H1 (cell line): ENCODE data around the gene PDCD6IP.

Experiments used
- ATF2 ChIP-seq: IDR thresholded peaks from 2 replicates; pipeline ENCODE4 v1.6.1; 2012; ENCODE audit warnings: low read length, inconsistent platforms
- HDAC6 ChIP-seq: IDR thresholded peaks from one replicate; pipeline ENCODE4 v1.7.1; 2012; ENCODE audit warnings: low read depth, mild to moderate bottlenecking, inconsistent platforms, low read length, moderate library complexity
- POLR2A ChIP-seq, 2 experiments: IDR thresholded peaks; 1 replicate in 1 of 2; 2 replicates in 1 of 2; pipeline ENCODE4 v1.6.1; 2011; ENCODE audit warnings: low read depth in 2 of 2, low read length in 2 of 2, mild to moderate bottlenecking in 2 of 2; ENCODE audit errors: control extremely low read depth in 1 of 2
- SP1 ChIP-seq: IDR thresholded peaks from 2 replicates; pipeline ENCODE4 v1.6.1; 2011; ENCODE audit warnings: low read depth, low read length
- TAF1 ChIP-seq: IDR thresholded peaks from 2 replicates; pipeline ENCODE4 v1.6.1; 2011; ENCODE audit warnings: mild to moderate bottlenecking, low read depth, low read length
- TF ChIP-seq, protein P1 (sequence below), 3 experiments: IDR thresholded peaks; 1 replicate in 2 of 3; 2 replicates in 1 of 3; pipeline versions ENCODE4 v1.5.1 to v1.6.1; 2011; ENCODE audit warnings: low read length in 3 of 3, mild to moderate bottlenecking in 3 of 3, inconsistent platforms in 2 of 3, low read depth in 1 of 3, moderate library complexity in 1 of 3; ENCODE audit not compliant: insufficient read depth in 1 of 3; ENCODE audit errors: control extremely low read depth in 1 of 3

- no peak for TF ChIP-seq HDAC6
- TF ChIP-seq, protein P1, sequence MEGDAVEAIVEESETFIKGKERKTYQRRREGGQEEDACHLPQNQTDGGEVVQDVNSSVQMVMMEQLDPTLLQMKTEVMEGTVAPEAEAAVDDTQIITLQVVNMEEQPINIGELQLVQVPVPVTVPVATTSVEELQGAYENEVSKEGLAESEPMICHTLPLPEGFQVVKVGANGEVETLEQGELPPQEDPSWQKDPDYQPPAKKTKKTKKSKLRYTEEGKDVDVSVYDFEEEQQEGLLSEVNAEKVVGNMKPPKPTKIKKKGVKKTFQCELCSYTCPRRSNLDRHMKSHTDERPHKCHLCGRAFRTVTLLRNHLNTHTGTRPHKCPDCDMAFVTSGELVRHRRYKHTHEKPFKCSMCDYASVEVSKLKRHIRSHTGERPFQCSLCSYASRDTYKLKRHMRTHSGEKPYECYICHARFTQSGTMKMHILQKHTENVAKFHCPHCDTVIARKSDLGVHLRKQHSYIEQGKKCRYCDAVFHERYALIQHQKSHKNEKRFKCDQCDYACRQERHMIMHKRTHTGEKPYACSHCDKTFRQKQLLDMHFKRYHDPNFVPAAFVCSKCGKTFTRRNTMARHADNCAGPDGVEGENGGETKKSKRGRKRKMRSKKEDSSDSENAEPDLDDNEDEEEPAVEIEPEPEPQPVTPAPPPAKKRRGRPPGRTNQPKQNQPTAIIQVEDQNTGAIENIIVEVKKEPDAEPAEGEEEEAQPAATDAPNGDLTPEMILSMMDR (IDR thresholded peaks at IDR 0.05; ENCODE audit: control extremely low read depth in 1 of 3, insufficient read depth in 1 of 3, low read depth in 1 of 3, low read length in 3 of 3): no peak
- TF ChIP-seq ATF2: no peak
- no peak for TF ChIP-seq POLR2A (IDR thresholded peaks at IDR 0.05; ENCODE audit: control extremely low read depth in 1 of 2, low read depth in 2 of 2, low read length in 2 of 2)
- no peak for TF ChIP-seq SP1
- no peak for TF ChIP-seq TAF1
Measured at GRCh38 chr3:33768578-33769330, 29.7 kb upstream of the PDCD6IP start.
